GM12878 (cell line): Measurements from ENCODE around the gene RMDN3. TPM values are rescaled to one million over a fixed set of nuclear protein-coding genes. Genes with fewer than 3 reads are reported as not detected.

Experiments
- ATAC-seq: fragments of 200-7000 bp; cut with Tn5 transposase; 3 replicates; pipeline ENCODE4 v1.9.1; 2020; ENCODE audit warnings: mild to moderate bottlenecking, moderate library complexity
- BruUV-seq: library from RNA; stranded (reverse); fragments of 400-500 nt; replicated peaks from 2 replicates; lab custom pipeline; 2021; lab: Mats Ljungman, UMichigan
- CTCF ChIA-PET: fragments of 300-600 bp; sonication (Branson Sonifier 250); formaldehyde crosslinking; extraction: SDS; loops from one replicate; lab custom pipeline; 2021; ENCODE audit warnings: inconsistent platforms; lab: Yijun Ruan, JAX
- POLR2A ChIA-PET: fragments of 350-600 bp; formaldehyde crosslinking; extraction: SDS; loops from one replicate; lab custom pipeline; 2021; ENCODE audit warnings: inconsistent platforms; lab: Charles Lee
- RAD21 ChIA-PET: fragments of 300-600 bp; sonication (Branson Sonifier 250); formaldehyde crosslinking; loops from one replicate; lab custom pipeline; 2023; ENCODE audit warnings: antibody characterized with exemption; ENCODE audit not compliant: unreplicated experiment; lab: Charles Lee
- SMC1A ChIA-PET: fragments of 300-600 bp; sonication (Branson Sonifier 250); formaldehyde crosslinking; loops from one replicate; lab custom pipeline; 2023; ENCODE audit not compliant: unreplicated experiment, uncharacterized antibody; lab: Charles Lee
- DNase-seq: peaks from one replicate; pipeline ENCODE4 v3.0.0-alpha.2; 2011; ENCODE audit warnings: low read depth, low spot score
- FAIRE-seq: peaks from 3 replicates; lab custom pipeline; 2011; peaks lifted over from hg19 to GRCh38; lab: Jason Lieb, UNC
- H2AFZ ChIP-seq: 2 replicates; pipeline ENCODE4 v1.6.0; 2011; ENCODE audit warnings: low read depth, low read length, control low read depth; ENCODE audit not compliant: control insufficient read depth
- H3K27ac ChIP-seq: 2 replicates; pipeline ENCODE4 v1.5.1; 2011; ENCODE audit warnings: control low read depth; ENCODE audit not compliant: control insufficient read depth, insufficient read depth
- H3K27me3 ChIP-seq, 2 experiments: replicated peaks in 1 of 2; 2 replicates each; pipeline versions ENCODE4 v1.6.0 to v1.6.1; 2011; ENCODE audit warnings: low read length in 1 of 2; ENCODE audit not compliant: control insufficient read depth in 2 of 2, insufficient read depth in 2 of 2
- H3K36me3 ChIP-seq, 2 experiments: 2 replicates each; pipeline ENCODE4 v1.5.1; 2011; ENCODE audit warnings: low read length in 1 of 2; ENCODE audit not compliant: control insufficient read depth in 2 of 2, insufficient read depth in 2 of 2
- H3K4me1 ChIP-seq: 2 replicates; pipeline ENCODE4 v1.6.1; 2011; ENCODE audit warnings: mild to moderate bottlenecking, low read length, moderate library complexity, mixed read lengths; ENCODE audit not compliant: control insufficient read depth, insufficient read depth
- H3K4me2 ChIP-seq: 2 replicates; pipeline ENCODE4 v1.6.0; 2011; ENCODE audit warnings: control low read depth; ENCODE audit not compliant: control insufficient read depth, insufficient read depth
- H3K4me3 ChIP-seq: fragments of 200-600 bp; sonication (generic); 2 replicates; pipeline ENCODE4 v1.5.1; 2016
- H3K79me2 ChIP-seq: 2 replicates; pipeline ENCODE4 v1.6.0; 2011; ENCODE audit warnings: low read length; ENCODE audit not compliant: control insufficient read depth, insufficient read depth
- H3K9ac ChIP-seq: 2 replicates; pipeline ENCODE4 v1.8.0; 2011; ENCODE audit warnings: low read length, control low read depth, mixed read lengths; ENCODE audit not compliant: control insufficient read depth, insufficient read depth
- H3K9me3 ChIP-seq: replicated peaks from 3 replicates; pipeline ENCODE4 v1.5.1; 2011; ENCODE audit warnings: mild to moderate bottlenecking, low read length; ENCODE audit not compliant: control insufficient read depth, insufficient read depth
- H4K20me1 ChIP-seq: 2 replicates; pipeline ENCODE4 v1.6.0; 2011; ENCODE audit not compliant: control insufficient read depth, insufficient read depth
- BHLHE40 ChIP-seq, 2 experiments: fragments of 450-650 bp in 1 of 2; IDR thresholded peaks; 2 replicates each; pipeline ENCODE4 v1.6.1; 2011 to 2017; ENCODE audit warnings: low read depth in 2 of 2, borderline replicate concordance in 1 of 2, improper control_type of control experiment in 1 of 2, low read length in 1 of 2, mild to moderate bottlenecking in 1 of 2
- CEBPB ChIP-seq, 2 experiments: fragments of 150-350 bp in 1 of 2; IDR thresholded peaks; 2 replicates each; pipeline ENCODE4 v1.6.1; 2012 to 2014; ENCODE audit warnings: low read depth in 2 of 2, low read length in 2 of 2, borderline replicate concordance in 1 of 2, inconsistent platforms in 1 of 2
- DPF2 ChIP-seq: fragments of 450-650 bp; IDR thresholded peaks from 2 replicates; pipeline ENCODE4 v1.6.1; 2017; ENCODE audit warnings: mild to moderate bottlenecking
- EP300 ChIP-seq, 2 experiments: fragments of 150-350 bp in 1 of 2; IDR thresholded peaks; 2 replicates each; pipeline ENCODE4 v1.6.1; 2011 to 2012; ENCODE audit warnings: low read depth in 2 of 2, low read length in 2 of 2, borderline replicate concordance in 1 of 2, improper control_type of control experiment in 1 of 2, inconsistent platforms in 1 of 2; ENCODE audit not compliant: control insufficient read depth in 1 of 2
- LARP7 ChIP-seq: fragments of 450-650 bp; IDR thresholded peaks from 2 replicates; pipeline ENCODE4 v1.6.1; 2017; ENCODE audit warnings: mild to moderate bottlenecking
- MTA2 ChIP-seq: fragments of 450-650 bp; IDR thresholded peaks from 2 replicates; pipeline ENCODE4 v1.6.1; 2016; ENCODE audit warnings: low read depth, mild to moderate bottlenecking, moderate library complexity
- SMARCA5 ChIP-seq: fragments of 450-650 bp; IDR thresholded peaks from 2 replicates; pipeline ENCODE4 v1.6.1; 2017; ENCODE audit warnings: mild to moderate bottlenecking
- TCF7 ChIP-seq: IDR thresholded peaks from 2 replicates; pipeline ENCODE4 v1.6.1; 2014; ENCODE audit warnings: antibody characterized with exemption, borderline replicate concordance
- WGBS: methylation state at CpG from one replicate; pipeline ENCODE4 v1.1.6; 2016; ENCODE audit warnings: low lambda C conversion rate; ENCODE audit not compliant: insufficient replicate concordance, insufficient coverage; ENCODE audit errors: missing lambda C conversion rate; 5-methylcytosine and 5-hydroxymethylcytosine counted together
- in situ Hi-C: fragments of 300-500 bp; cut with MboI; formaldehyde crosslinking; loops from 9 replicates; pipeline ENCODE4 v1.14.3; 2018; ENCODE audit warnings: mixed read lengths
- intact Hi-C: fragments of 100-400 bp; cut with micrococcal nuclease; formaldehyde crosslinking; loops from one replicate; pipeline ENCODE4 v1.14.2; 2022; ENCODE audit not compliant: unreplicated experiment
- polyA plus RNA-seq, 11 experiments: library from polyadenylated mRNA; depleted of rRNA in 4 of 11; unstranded in 6 of 11; stranded (reverse) in 5 of 11; fragments of >200 nt; fragmentation: Nextera tagmentation in 4 of 11; fragmentation: Illumina TruSeq in 1 of 11; extraction: Ambion mirVana in 4 of 11; extraction: Trizol in 1 of 11; gene quantifications; 1 replicate in 1 of 11; 2 replicates in 10 of 11; pipeline versions ENCODE4 v1.2.1 to v1.2.3, GENCODE V29; 2011 to 2016; ENCODE audit warnings: inconsistent platforms in 2 of 11, missing spikeins in 2 of 11, low read depth in 1 of 11
- total RNA-seq, 4 experiments: library from RNA; depleted of rRNA in 3 of 4; stranded (reverse); fragments of >200 nt in 3 of 4; fragmentation: Illumina TruSeq in 1 of 4; extraction: Trizol in 1 of 4; gene quantifications; 2 replicates each; pipeline versions ENCODE4 v1.2.1 to v1.2.3, GENCODE V29; 2013 to 2021
- TF ChIP-seq, protein P1 (sequence below): fragments of 450-650 bp; IDR thresholded peaks from 2 replicates; pipeline ENCODE4 v1.6.1; 2017; ENCODE audit warnings: antibody characterized with exemption, mild to moderate bottlenecking, moderate library complexity

The RMDN3 gene
- total and polyA plus RNA-seq, 10 of the 15 experiments (the other 5 are each of a cell fraction or from before 2014, with no cell fraction given): 5.7 to 44.4 (median 20.3) TPM

GRCh38 chr15:40771242-40771641 is 16.2 kb upstream of the RMDN3 start:
- H3K27ac ChIP-seq: no peak overlapping the region
- H3K36me3 ChIP-seq: peaks cover 0 to 16% of the 10 kb centered on the region in 2 experiments; a peak in 2 of 4 replicates
- H3K9me3 ChIP-seq: no peaks in the 10 kb centered on the region
- no peak for FAIRE-seq
- peaks cover 26% of the 10 kb centered on the region for H3K4me1 ChIP-seq
- ChIA-PET RAD21 (interaction anchor here (3.3 kb wide), 1 partner anchor 11 kb away, joined by 11 read pairs; no protein-coding TSS in a partner anchor), POLR2A (interaction anchor here (2.3 to 2.7 kb wide), 2 partner anchors 77 to 100 kb away, joined by 9 to 12 read pairs; partner anchors contain the start of gene RAD51), SMC1A (interaction anchor here (1.1 kb wide), 1 partner anchor 14 kb away, joined by 3 read pairs; no protein-coding TSS in a partner anchor), CTCF (interaction anchor here (1.5 to 1.9 kb wide), 2 partner anchors 8 to 77 kb away, joined by 5 to 6 read pairs; partner anchors contain the start of gene RAD51)
- no peak for ATAC-seq
- no peaks in the 10 kb centered on the region for H3K27me3 ChIP-seq
- BruUV-seq: no TSS peak
- H3K4me3 ChIP-seq: no peak overlapping the region
- no peaks in the 10 kb centered on the region for H3K79me2 ChIP-seq
- H4K20me1 ChIP-seq: no peaks in the 10 kb centered on the region
- TF ChIP-seq, protein P1, sequence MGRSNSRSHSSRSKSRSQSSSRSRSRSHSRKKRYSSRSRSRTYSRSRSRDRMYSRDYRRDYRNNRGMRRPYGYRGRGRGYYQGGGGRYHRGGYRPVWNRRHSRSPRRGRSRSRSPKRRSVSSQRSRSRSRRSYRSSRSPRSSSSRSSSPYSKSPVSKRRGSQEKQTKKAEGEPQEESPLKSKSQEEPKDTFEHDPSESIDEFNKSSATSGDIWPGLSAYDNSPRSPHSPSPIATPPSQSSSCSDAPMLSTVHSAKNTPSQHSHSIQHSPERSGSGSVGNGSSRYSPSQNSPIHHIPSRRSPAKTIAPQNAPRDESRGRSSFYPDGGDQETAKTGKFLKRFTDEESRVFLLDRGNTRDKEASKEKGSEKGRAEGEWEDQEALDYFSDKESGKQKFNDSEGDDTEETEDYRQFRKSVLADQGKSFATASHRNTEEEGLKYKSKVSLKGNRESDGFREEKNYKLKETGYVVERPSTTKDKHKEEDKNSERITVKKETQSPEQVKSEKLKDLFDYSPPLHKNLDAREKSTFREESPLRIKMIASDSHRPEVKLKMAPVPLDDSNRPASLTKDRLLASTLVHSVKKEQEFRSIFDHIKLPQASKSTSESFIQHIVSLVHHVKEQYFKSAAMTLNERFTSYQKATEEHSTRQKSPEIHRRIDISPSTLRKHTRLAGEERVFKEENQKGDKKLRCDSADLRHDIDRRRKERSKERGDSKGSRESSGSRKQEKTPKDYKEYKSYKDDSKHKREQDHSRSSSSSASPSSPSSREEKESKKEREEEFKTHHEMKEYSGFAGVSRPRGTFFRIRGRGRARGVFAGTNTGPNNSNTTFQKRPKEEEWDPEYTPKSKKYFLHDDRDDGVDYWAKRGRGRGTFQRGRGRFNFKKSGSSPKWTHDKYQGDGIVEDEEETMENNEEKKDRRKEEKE: no peak
- TF ChIP-seq CEBPB (IDR thresholded peaks at IDR 0.05; ENCODE audit: borderline replicate concordance in 1 of 2, low read depth in 2 of 2, low read length in 2 of 2) (no peak), MTA2 (no peak), SMARCA5 (no peak), DPF2 (no peak), LARP7 (no peak), EP300 (IDR thresholded peaks at IDR 0.05; ENCODE audit: borderline replicate concordance in 1 of 2, control insufficient read depth in 1 of 2, low read depth in 2 of 2, low read length in 2 of 2) (no peak), BHLHE40 (IDR thresholded peaks at IDR 0.05; ENCODE audit: borderline replicate concordance in 1 of 2, low read depth in 2 of 2, low read length in 1 of 2) (no peak), TCF7 (no peak)
- H3K4me2 ChIP-seq: no peak overlapping the region
- DNase-seq: no peak
- 94% methylated on average over 5 of the region's 5 CpGs for WGBS
- intact Hi-C loops: no loop called here
- no peak overlapping the region for H2AFZ ChIP-seq
- H3K9ac ChIP-seq: no peak overlapping the region
- in situ Hi-C loops: no loop called here
